GM12878 (cell line): ENCODE data around the gene NPR3. TPM values are rescaled to one million over a fixed set of nuclear protein-coding genes. Genes with fewer than 3 reads are reported as not detected.

Experiments
- ATAC-seq: fragments of 200-7000 bp; cut with Tn5 transposase; 3 replicates; pipeline ENCODE4 v1.9.1; 2020; ENCODE audit warnings: mild to moderate bottlenecking, moderate library complexity
- BruUV-seq: library from RNA; stranded (reverse); fragments of 400-500 nt; replicated peaks from 2 replicates; lab custom pipeline; 2021; lab: Mats Ljungman, UMichigan
- CTCF ChIA-PET: fragments of 300-600 bp; sonication (Branson Sonifier 250); formaldehyde crosslinking; extraction: SDS; loops from one replicate; lab custom pipeline; 2021; ENCODE audit warnings: inconsistent platforms; lab: Yijun Ruan, JAX
- POLR2A ChIA-PET: fragments of 350-600 bp; formaldehyde crosslinking; extraction: SDS; loops from one replicate; lab custom pipeline; 2021; ENCODE audit warnings: inconsistent platforms; lab: Charles Lee
- RAD21 ChIA-PET: fragments of 300-600 bp; sonication (Branson Sonifier 250); formaldehyde crosslinking; loops from one replicate; lab custom pipeline; 2023; ENCODE audit warnings: antibody characterized with exemption; ENCODE audit not compliant: unreplicated experiment; lab: Charles Lee
- SMC1A ChIA-PET: fragments of 300-600 bp; sonication (Branson Sonifier 250); formaldehyde crosslinking; loops from one replicate; lab custom pipeline; 2023; ENCODE audit not compliant: unreplicated experiment, uncharacterized antibody; lab: Charles Lee
- DNase-seq: peaks from one replicate; pipeline ENCODE4 v3.0.0-alpha.2; 2011; ENCODE audit warnings: low read depth, low spot score
- FAIRE-seq: peaks from 3 replicates; lab custom pipeline; 2011; peaks lifted over from hg19 to GRCh38; lab: Jason Lieb, UNC
- H2AFZ ChIP-seq: 2 replicates; pipeline ENCODE4 v1.6.0; 2011; ENCODE audit warnings: low read depth, low read length, control low read depth; ENCODE audit not compliant: control insufficient read depth
- H3K27ac ChIP-seq: 2 replicates; pipeline ENCODE4 v1.5.1; 2011; ENCODE audit warnings: control low read depth; ENCODE audit not compliant: control insufficient read depth, insufficient read depth
- H3K27me3 ChIP-seq, 2 experiments: replicated peaks in 1 of 2; 2 replicates each; pipeline versions ENCODE4 v1.6.0 to v1.6.1; 2011; ENCODE audit warnings: low read length in 1 of 2; ENCODE audit not compliant: control insufficient read depth in 2 of 2, insufficient read depth in 2 of 2
- H3K36me3 ChIP-seq, 2 experiments: 2 replicates each; pipeline ENCODE4 v1.5.1; 2011; ENCODE audit warnings: low read length in 1 of 2; ENCODE audit not compliant: control insufficient read depth in 2 of 2, insufficient read depth in 2 of 2
- H3K4me1 ChIP-seq: 2 replicates; pipeline ENCODE4 v1.6.1; 2011; ENCODE audit warnings: mild to moderate bottlenecking, low read length, moderate library complexity, mixed read lengths; ENCODE audit not compliant: control insufficient read depth, insufficient read depth
- H3K4me2 ChIP-seq: 2 replicates; pipeline ENCODE4 v1.6.0; 2011; ENCODE audit warnings: control low read depth; ENCODE audit not compliant: control insufficient read depth, insufficient read depth
- H3K4me3 ChIP-seq: fragments of 200-600 bp; sonication (generic); 2 replicates; pipeline ENCODE4 v1.5.1; 2016
- H3K79me2 ChIP-seq: 2 replicates; pipeline ENCODE4 v1.6.0; 2011; ENCODE audit warnings: low read length; ENCODE audit not compliant: control insufficient read depth, insufficient read depth
- H3K9ac ChIP-seq: 2 replicates; pipeline ENCODE4 v1.8.0; 2011; ENCODE audit warnings: low read length, control low read depth, mixed read lengths; ENCODE audit not compliant: control insufficient read depth, insufficient read depth
- H3K9me3 ChIP-seq: replicated peaks from 3 replicates; pipeline ENCODE4 v1.5.1; 2011; ENCODE audit warnings: mild to moderate bottlenecking, low read length; ENCODE audit not compliant: control insufficient read depth, insufficient read depth
- H4K20me1 ChIP-seq: 2 replicates; pipeline ENCODE4 v1.6.0; 2011; ENCODE audit not compliant: control insufficient read depth, insufficient read depth
- POLR2A ChIP-seq: IDR thresholded peaks from 2 replicates; pipeline ENCODE4 v1.6.1; 2011; ENCODE audit warnings: low read depth, mild to moderate bottlenecking, low read length
- WGBS: methylation state at CpG from one replicate; pipeline ENCODE4 v1.1.6; 2016; ENCODE audit warnings: low lambda C conversion rate; ENCODE audit not compliant: insufficient replicate concordance, insufficient coverage; ENCODE audit errors: missing lambda C conversion rate; 5-methylcytosine and 5-hydroxymethylcytosine counted together
- in situ Hi-C: fragments of 300-500 bp; cut with MboI; formaldehyde crosslinking; loops from 9 replicates; pipeline ENCODE4 v1.14.3; 2018; ENCODE audit warnings: mixed read lengths
- intact Hi-C: fragments of 100-400 bp; cut with micrococcal nuclease; formaldehyde crosslinking; loops from one replicate; pipeline ENCODE4 v1.14.2; 2022; ENCODE audit not compliant: unreplicated experiment
- polyA plus RNA-seq, 11 experiments: library from polyadenylated mRNA; depleted of rRNA in 4 of 11; unstranded in 6 of 11; stranded (reverse) in 5 of 11; fragments of >200 nt; fragmentation: Nextera tagmentation in 4 of 11; fragmentation: Illumina TruSeq in 1 of 11; extraction: Ambion mirVana in 4 of 11; extraction: Trizol in 1 of 11; gene quantifications; 1 replicate in 1 of 11; 2 replicates in 10 of 11; pipeline versions ENCODE4 v1.2.1 to v1.2.3, GENCODE V29; 2011 to 2016; ENCODE audit warnings: inconsistent platforms in 2 of 11, missing spikeins in 2 of 11, low read depth in 1 of 11
- total RNA-seq, 4 experiments: library from RNA; depleted of rRNA in 3 of 4; stranded (reverse); fragments of >200 nt in 3 of 4; fragmentation: Illumina TruSeq in 1 of 4; extraction: Trizol in 1 of 4; gene quantifications; 2 replicates each; pipeline versions ENCODE4 v1.2.1 to v1.2.3, GENCODE V29; 2013 to 2021
- TF ChIP-seq, protein P1 (sequence below): fragments of 450-650 bp; formaldehyde crosslinking; IDR thresholded peaks from 2 replicates; pipeline ENCODE4 v1.4.0; 2022; ENCODE audit warnings: mild to moderate bottlenecking, moderate library complexity
- TF ChIP-seq, protein P2 (sequence below): fragments of 450-650 bp; IDR thresholded peaks from 2 replicates; pipeline ENCODE4 v1.6.1; 2016; ENCODE audit warnings: mild to moderate bottlenecking
- TF ChIP-seq, protein P3 (sequence below): fragments of 450-650 bp; IDR thresholded peaks from 2 replicates; pipeline ENCODE4 v1.6.1; 2017; ENCODE audit warnings: mild to moderate bottlenecking, moderate library complexity
- TF ChIP-seq, protein P4 (sequence below): IDR thresholded peaks from 2 replicates; pipeline ENCODE4 v1.6.1; 2012; ENCODE audit warnings: low read length, inconsistent platforms

NPR3 gene
- total and polyA plus RNA-seq, 10 of the 15 experiments (the other 5 are each of a cell fraction or from before 2014, with no cell fraction given), result 0.01 to 0.37 (median 0.14) TPM; not detected in 7

GRCh38 chr5:32837211-32837610 is 126.1 kb downstream of the NPR3 start:
- in situ Hi-C loops (no loop called here), intact Hi-C loops (no loop called here)
- DNase-seq, result no peak
- no peak overlapping the region for H3K9ac ChIP-seq
- no peaks in the 10 kb centered on the region for H3K27me3 ChIP-seq
- ChIA-PET RAD21 (no interaction called here), SMC1A (no interaction called here), CTCF (interaction anchor here (0.6 kb wide), 2 partner anchors 102 to 1237 kb away, joined by 3 read pairs; no protein-coding TSS in a partner anchor), POLR2A (no interaction called here)
- H2AFZ ChIP-seq, result no peak overlapping the region
- TF ChIP-seq, protein P1, sequence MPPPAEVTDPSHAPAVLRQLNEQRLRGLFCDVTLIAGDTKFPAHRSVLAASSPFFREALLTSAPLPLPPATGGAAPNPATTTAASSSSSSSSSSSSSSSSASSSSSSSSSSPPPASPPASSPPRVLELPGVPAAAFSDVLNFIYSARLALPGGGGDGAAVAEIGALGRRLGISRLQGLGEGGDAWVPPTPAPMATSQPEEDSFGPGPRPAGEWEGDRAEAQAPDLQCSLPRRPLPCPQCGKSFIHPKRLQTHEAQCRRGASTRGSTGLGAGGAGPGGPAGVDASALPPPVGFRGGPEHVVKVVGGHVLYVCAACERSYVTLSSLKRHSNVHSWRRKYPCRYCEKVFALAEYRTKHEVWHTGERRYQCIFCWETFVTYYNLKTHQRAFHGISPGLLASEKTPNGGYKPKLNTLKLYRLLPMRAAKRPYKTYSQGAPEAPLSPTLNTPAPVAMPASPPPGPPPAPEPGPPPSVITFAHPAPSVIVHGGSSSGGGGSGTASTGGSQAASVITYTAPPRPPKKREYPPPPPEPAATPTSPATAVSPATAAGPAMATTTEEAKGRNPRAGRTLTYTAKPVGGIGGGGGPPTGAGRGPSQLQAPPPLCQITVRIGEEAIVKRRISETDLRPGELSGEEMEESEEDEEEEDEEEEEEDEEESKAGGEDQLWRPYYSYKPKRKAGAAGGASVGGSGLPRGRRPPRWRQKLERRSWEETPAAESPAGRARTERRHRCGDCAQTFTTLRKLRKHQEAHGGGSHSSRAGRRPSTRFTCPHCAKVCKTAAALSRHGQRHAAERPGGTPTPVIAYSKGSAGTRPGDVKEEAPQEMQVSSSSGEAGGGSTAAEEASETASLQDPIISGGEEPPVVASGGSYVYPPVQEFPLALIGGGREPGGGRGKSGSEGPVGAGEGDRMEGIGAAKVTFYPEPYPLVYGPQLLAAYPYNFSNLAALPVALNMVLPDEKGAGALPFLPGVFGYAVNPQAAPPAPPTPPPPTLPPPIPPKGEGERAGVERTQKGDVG, result no peak
- TF ChIP-seq POLR2A, result no peak
- TF ChIP-seq, protein P2, sequence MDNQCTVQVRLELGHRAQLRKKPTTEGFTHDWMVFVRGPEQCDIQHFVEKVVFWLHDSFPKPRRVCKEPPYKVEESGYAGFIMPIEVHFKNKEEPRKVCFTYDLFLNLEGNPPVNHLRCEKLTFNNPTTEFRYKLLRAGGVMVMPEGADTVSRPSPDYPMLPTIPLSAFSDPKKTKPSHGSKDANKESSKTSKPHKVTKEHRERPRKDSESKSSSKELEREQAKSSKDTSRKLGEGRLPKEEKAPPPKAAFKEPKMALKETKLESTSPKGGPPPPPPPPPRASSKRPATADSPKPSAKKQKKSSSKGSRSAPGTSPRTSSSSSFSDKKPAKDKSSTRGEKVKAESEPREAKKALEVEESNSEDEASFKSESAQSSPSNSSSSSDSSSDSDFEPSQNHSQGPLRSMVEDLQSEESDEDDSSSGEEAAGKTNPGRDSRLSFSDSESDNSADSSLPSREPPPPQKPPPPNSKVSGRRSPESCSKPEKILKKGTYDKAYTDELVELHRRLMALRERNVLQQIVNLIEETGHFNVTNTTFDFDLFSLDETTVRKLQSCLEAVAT, result no peak
- TF ChIP-seq, protein P3, sequence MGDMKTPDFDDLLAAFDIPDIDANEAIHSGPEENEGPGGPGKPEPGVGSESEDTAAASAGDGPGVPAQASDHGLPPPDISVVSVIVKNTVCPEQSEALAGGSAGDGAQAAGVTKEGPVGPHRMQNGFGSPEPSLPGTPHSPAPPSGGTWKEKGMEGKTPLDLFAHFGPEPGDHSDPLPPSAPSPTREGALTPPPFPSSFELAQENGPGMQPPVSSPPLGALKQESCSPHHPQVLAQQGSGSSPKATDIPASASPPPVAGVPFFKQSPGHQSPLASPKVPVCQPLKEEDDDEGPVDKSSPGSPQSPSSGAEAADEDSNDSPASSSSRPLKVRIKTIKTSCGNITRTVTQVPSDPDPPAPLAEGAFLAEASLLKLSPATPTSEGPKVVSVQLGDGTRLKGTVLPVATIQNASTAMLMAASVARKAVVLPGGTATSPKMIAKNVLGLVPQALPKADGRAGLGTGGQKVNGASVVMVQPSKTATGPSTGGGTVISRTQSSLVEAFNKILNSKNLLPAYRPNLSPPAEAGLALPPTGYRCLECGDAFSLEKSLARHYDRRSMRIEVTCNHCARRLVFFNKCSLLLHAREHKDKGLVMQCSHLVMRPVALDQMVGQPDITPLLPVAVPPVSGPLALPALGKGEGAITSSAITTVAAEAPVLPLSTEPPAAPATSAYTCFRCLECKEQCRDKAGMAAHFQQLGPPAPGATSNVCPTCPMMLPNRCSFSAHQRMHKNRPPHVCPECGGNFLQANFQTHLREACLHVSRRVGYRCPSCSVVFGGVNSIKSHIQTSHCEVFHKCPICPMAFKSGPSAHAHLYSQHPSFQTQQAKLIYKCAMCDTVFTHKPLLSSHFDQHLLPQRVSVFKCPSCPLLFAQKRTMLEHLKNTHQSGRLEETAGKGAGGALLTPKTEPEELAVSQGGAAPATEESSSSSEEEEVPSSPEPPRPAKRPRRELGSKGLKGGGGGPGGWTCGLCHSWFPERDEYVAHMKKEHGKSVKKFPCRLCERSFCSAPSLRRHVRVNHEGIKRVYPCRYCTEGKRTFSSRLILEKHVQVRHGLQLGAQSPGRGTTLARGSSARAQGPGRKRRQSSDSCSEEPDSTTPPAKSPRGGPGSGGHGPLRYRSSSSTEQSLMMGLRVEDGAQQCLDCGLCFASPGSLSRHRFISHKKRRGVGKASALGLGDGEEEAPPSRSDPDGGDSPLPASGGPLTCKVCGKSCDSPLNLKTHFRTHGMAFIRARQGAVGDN, result no peak
- TF ChIP-seq, protein P4, sequence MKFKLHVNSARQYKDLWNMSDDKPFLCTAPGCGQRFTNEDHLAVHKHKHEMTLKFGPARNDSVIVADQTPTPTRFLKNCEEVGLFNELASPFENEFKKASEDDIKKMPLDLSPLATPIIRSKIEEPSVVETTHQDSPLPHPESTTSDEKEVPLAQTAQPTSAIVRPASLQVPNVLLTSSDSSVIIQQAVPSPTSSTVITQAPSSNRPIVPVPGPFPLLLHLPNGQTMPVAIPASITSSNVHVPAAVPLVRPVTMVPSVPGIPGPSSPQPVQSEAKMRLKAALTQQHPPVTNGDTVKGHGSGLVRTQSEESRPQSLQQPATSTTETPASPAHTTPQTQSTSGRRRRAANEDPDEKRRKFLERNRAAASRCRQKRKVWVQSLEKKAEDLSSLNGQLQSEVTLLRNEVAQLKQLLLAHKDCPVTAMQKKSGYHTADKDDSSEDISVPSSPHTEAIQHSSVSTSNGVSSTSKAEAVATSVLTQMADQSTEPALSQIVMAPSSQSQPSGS, result no peak
- H4K20me1 ChIP-seq, result no peaks in the 10 kb centered on the region
- WGBS, result 13% methylated on average over 4 of the region's 4 CpGs
- no peak overlapping the region for H3K27ac ChIP-seq
- H3K36me3 ChIP-seq, result no peaks in the 10 kb centered on the region
- H3K9me3 ChIP-seq, result no peaks in the 10 kb centered on the region
- no peak overlapping the region for H3K4me2 ChIP-seq
- H3K4me1 ChIP-seq, result no peaks in the 10 kb centered on the region
- ATAC-seq, result no peak
- no peaks in the 10 kb centered on the region for H3K79me2 ChIP-seq
- no TSS peak for BruUV-seq
- FAIRE-seq, result no peak
- no peak overlapping the region for H3K4me3 ChIP-seq
